LNCAP (cell line): Measurements from ENCODE around the gene NECTIN4.

Experiments used
- TF ChIP-seq, protein P1 (sequence below): fragments of 450-650 bp; IDR thresholded peaks from 2 replicates; pipeline ENCODE4 v1.5.1; 2017; ENCODE audit warnings: mild to moderate bottlenecking

The NECTIN4 gene

DNA sequence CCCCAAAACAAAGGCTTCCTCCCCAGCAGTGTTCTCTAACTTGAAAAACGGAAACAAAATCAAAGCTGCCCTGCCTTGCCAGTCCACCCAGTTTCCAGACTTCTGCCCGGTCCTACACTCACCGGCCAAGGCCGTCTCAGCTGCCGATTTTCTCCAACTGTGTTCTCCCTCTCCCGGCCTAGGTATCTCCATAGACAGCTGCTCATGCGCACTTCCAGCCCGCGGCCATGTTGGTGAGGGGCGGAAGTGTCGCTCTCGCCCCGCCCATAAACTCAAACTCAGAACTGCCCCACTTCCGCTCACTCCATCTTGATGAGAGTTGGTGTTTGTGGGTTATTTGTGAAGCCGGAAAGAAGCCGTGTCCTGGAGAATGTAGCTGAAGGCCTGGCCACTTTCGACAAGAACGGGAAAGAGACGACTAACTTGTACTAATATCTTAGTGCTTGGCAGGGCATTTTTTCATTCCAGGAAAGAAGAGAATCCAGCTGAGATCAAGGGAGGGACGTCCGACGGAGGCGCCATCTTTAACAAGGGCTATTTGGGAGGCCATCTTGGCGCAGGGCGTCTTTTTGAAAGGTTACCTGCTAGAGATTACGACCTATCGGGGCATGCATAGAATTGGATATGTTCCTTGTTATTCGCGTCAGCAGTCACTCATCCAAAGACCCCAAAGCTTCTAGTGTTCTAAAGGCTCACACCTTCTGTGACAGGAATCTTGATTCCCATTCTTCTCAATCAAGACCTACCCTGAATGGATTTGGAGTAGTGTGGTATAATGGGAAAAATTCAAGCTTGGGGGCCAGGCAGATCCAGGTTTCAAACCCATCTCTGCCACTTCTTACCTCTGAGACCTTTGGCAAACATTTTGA lies 43.4 kb downstream of the NECTIN4 start, which contains the start of gene USF1:
Gene USF1 (minus strand): TSS at position 242 of the 869 bp plus-strand sequence. CDS start 2,702 bp downstream, outside the sequence.
- TF ChIP-seq, protein P1, sequence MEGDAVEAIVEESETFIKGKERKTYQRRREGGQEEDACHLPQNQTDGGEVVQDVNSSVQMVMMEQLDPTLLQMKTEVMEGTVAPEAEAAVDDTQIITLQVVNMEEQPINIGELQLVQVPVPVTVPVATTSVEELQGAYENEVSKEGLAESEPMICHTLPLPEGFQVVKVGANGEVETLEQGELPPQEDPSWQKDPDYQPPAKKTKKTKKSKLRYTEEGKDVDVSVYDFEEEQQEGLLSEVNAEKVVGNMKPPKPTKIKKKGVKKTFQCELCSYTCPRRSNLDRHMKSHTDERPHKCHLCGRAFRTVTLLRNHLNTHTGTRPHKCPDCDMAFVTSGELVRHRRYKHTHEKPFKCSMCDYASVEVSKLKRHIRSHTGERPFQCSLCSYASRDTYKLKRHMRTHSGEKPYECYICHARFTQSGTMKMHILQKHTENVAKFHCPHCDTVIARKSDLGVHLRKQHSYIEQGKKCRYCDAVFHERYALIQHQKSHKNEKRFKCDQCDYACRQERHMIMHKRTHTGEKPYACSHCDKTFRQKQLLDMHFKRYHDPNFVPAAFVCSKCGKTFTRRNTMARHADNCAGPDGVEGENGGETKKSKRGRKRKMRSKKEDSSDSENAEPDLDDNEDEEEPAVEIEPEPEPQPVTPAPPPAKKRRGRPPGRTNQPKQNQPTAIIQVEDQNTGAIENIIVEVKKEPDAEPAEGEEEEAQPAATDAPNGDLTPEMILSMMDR: no peak

DNA sequence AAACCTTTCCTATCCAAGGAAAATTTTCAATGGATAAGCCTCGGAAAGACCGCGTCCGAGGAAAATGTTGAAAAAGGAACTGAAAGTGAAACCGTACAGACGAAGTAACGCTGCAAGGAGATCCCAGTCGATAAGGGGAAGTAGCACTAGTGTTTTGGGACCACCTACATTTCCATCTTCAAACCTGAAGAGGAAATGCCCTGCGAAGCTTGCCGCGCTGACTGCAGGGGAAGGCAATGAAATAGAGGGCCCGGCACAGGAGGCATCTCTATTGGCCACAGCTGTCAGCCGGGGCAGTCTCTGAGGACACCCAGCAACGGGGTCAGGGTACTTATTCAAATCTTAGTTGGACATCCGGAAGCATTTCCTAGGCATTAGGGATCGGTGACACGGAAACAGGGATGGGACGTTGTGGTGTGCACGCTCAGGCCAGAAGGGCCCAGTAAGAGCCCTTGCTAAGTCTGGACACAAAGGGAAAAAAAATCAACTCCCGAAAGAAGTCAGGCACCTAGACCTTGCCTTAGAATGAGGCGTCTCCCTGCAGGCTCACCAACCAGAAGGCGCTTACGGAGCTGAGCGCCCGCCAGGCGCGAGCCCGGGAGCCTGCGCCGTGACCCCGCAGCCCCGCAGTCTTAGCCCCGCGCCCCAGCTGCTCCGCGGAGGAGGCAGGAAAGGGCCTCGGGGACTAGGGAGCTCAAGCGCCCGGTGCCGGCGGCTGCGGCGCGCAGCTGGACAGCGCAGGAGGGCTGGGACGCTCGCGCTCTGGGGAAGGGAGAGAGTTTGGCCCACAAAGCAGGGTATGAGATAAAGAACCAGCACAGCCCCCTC lies 44.2 kb downstream of the NECTIN4 start:
- TF ChIP-seq, protein P1: no peak

DNA sequence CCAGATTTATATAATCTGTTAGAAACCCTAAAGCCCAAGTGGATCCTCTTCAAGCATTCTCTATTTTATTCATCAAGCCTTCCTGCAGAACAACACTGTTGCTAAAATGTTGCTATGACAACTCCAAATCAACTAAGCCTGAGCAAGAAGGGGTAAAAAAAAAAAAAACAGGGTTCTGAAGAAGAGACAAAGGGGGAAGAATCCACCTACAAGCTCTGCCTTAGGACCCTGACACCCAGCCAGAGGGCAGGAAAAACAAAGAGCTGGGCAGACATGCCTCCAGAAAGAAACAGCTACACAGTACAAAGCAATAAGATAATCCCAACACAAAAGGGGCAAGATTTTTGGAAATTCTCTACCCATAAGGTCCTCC lies 44.8 kb downstream of the NECTIN4 start:
- TF ChIP-seq, protein P1: no peak

DNA sequence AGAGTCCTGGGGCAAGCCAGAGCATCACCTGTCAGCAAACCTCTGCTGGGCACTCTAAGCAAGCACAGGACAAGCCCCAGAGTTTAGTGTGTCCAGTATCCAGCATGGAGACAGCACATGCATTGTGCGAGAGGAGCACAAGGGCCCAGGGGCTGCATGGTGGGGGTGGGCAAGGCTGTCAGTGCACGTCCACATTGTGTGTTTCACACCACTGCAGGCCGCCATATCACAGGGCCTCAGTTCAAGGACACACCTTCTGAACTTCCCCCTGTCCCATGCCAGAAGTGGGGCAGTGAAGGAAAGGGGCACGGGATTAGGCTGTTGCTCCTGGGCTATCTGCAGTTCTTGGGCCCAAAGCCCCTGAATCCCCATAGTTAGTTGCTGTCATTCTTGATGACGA lies 49.8 kb downstream of the NECTIN4 start:
- TF ChIP-seq, protein P1: no peak

DNA sequence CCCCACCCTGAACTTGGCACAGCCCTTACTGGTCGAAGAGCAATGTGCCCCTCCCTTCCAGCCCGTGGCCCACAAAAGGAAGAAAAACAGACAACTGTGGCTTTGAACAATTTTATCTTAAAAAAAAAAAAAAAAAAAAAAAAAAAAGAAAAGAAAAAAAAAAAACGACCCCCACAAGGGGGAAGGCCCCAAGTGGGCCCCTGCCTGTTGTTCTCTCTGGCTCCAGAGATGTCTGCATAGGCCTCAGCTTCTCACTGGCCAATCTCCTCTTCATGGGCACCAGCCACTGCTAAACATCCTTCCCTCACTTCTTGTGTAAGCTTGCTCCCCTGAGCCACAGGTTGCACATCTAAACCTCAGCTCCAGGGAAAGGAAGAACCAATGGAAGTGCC lies 50.2 kb downstream of the NECTIN4 start:
- TF ChIP-seq, protein P1: no peak

DNA sequence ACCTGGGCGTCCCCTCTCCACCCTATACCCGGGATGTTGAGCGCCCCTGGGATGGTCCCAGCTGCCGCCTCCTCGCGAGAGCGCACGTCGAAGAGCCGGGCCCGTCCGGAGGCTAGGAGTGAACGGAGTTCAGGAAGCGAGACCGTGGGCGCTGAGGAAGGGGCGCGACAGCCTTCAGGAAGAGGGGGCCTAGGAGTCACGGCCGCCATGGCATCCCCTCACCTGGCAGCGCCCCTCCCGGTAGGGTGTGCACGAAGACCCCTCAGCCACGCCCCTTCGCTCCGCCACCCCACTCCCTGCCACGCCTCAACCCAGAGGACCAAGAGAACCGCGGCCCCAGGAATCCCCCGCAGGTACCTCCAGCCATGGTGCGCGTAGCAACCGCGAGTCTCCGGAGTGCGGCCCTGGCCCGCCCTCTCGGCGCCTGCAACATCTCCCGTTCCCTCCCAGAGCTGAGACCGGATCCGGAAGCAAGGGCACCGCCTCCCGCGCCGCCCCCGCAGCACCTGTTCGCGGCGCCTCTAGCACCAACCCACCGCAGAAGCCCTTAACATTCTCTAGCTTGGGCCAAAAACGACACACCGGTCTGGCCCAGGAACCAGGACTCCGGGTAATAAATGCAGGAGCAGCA lies 50.7 kb downstream of the NECTIN4 start, which contains the start of gene TSTD1:
Gene TSTD1 (minus strand): TSS at position 442 of the 631 bp plus-strand sequence. CDS start 75 bp downstream, at position 367.
- TF ChIP-seq, protein P1: no peak
